Esophagus squamous epithelium (tissue), 4 donors: ENCODE results near the gene PDLIM7.

Experiments
- CTCF ChIP-seq, 6 experiments: fragments of 450-650 bp in 4 of 6; fragments of 200-600 bp in 2 of 6; sonication (generic) in 2 of 6; IDR thresholded peaks; one replicate each; pipeline ENCODE4 v1.5.1; 2016 to 2019; ENCODE audit warnings: antibody characterized with exemption in 6 of 6, mild to moderate bottlenecking in 4 of 6, moderate library complexity in 4 of 6
- POLR2A ChIP-seq, 4 donors: fragments of 450-650 bp; IDR thresholded peaks; one replicate each; pipeline ENCODE4 v1.6.1; 2017; ENCODE audit warnings: antibody characterized with exemption in 4 of 4, mild to moderate bottlenecking in 4 of 4, moderate library complexity in 3 of 4

GRCh38 chr5:177450667-177451424 lies 46.6 kb downstream of the PDLIM7 start:
- no peak for TF ChIP-seq CTCF (IDR thresholded peaks at IDR 0.05)
- no peak for TF ChIP-seq POLR2A (IDR thresholded peaks at IDR 0.05)
